SK-N-SH (cell line): ENCODE measurements around the gene HSPB2. TPM values are rescaled to one million over a fixed set of nuclear protein-coding genes. Genes with fewer than 3 reads are reported as not detected.

Experiments
- CTCF ChIA-PET: fragments of 300-600, 350-600 bp; formaldehyde crosslinking; extraction: SDS; loops from one replicate; lab custom pipeline; 2021; lab: Yijun Ruan, JAX
- POLR2A ChIA-PET: fragments of 350-600 bp; sonication (Branson Sonifier 250); formaldehyde crosslinking; extraction: SDS; loops from one replicate; lab custom pipeline; 2020; ENCODE audit warnings: antibody characterized with exemption, inconsistent platforms; lab: Yijun Ruan, JAX
- DNase-seq: peaks from one replicate; pipeline ENCODE4 v3.0.0; 2012
- H2AFZ ChIP-seq: fragments of 200-600 bp; sonication (generic); 2 replicates; pipeline ENCODE4 v1.8.1; 2016; ENCODE audit warnings: antibody characterized with exemption, mild to moderate bottlenecking, low read depth
- H3F3A ChIP-seq: fragments of 200-600 bp; sonication (generic); replicated peaks from 2 replicates; pipeline ENCODE3; 2016; ENCODE audit warnings: antibody characterized with exemption, mild to moderate bottlenecking; ENCODE audit not compliant: insufficient read depth
- H3K27ac ChIP-seq, 2 experiments: fragments of 200-500 bp in 1 of 2; fragments of 200-600 bp in 1 of 2; sonication (Bioruptor generic) in 1 of 2; sonication (generic), shearing (Covaris generic) in 1 of 2; 2 replicates each; pipeline versions ENCODE4 v1.5.1 to v1.6.1; 2014 to 2016; ENCODE audit warnings: low read depth in 2 of 2, inconsistent platforms in 1 of 2, low read length in 1 of 2, mild to moderate bottlenecking in 1 of 2, mixed read lengths in 1 of 2
- H3K27me3 ChIP-seq: fragments of 200-600 bp; sonication (generic), shearing (Covaris generic); 2 replicates; pipeline ENCODE4 v1.6.1; 2016; ENCODE audit warnings: mixed run types; ENCODE audit not compliant: insufficient read depth
- H3K36me3 ChIP-seq, 2 experiments: fragments of 200-500 bp in 1 of 2; fragments of 200-600 bp in 1 of 2; sonication (Bioruptor generic) in 1 of 2; sonication (generic) in 1 of 2; replicated peaks in 1 of 2; 2 replicates each; pipeline versions ENCODE3 to v1.5.1; 2014 to 2016; ENCODE audit warnings: low read length in 1 of 2, mild to moderate bottlenecking in 1 of 2; ENCODE audit not compliant: insufficient read depth in 2 of 2, control insufficient read depth in 1 of 2
- H3K4me1 ChIP-seq, 2 experiments: fragments of 200-500 bp in 1 of 2; fragments of 200-600 bp in 1 of 2; sonication (Bioruptor generic) in 1 of 2; sonication (generic), shearing (Covaris generic) in 1 of 2; 2 replicates each; pipeline versions ENCODE4 v1.5.1 to v1.6.1; 2014 to 2016; ENCODE audit warnings: low read depth in 1 of 2, low read length in 1 of 2, mixed run types in 1 of 2; ENCODE audit not compliant: insufficient read depth in 2 of 2, control insufficient read depth in 1 of 2
- H3K4me2 ChIP-seq: fragments of 200-600 bp; sonication (generic), shearing (Covaris generic); 2 replicates; pipeline ENCODE4 v1.6.1; 2017; ENCODE audit warnings: mixed run types
- H3K4me3 ChIP-seq, 2 experiments: fragments of 200-500 bp in 1 of 2; fragments of 200-600 bp in 1 of 2; sonication (Bioruptor generic) in 1 of 2; sonication (generic), shearing (Covaris generic) in 1 of 2; 2 replicates each; pipeline versions ENCODE4 v1.5.1 to v1.8.1; 2014 to 2016; ENCODE audit warnings: low read depth in 2 of 2, inconsistent platforms in 1 of 2, low read length in 1 of 2, mild to moderate bottlenecking in 1 of 2, mixed read lengths in 1 of 2, moderate library complexity in 1 of 2
- H3K79me2 ChIP-seq: fragments of 200-600 bp; sonication (generic); 2 replicates; pipeline ENCODE4 v1.8.1; 2017; ENCODE audit warnings: mild to moderate bottlenecking; ENCODE audit not compliant: insufficient read depth
- H3K9ac ChIP-seq: fragments of 200-600 bp; sonication (generic); 2 replicates; pipeline ENCODE4 v1.6.1; 2017; ENCODE audit warnings: mixed run types
- H3K9me2 ChIP-seq: fragments of 200-600 bp; sonication (generic); 2 replicates; pipeline ENCODE4 v1.6.1; 2017; ENCODE audit warnings: mixed run types
- H3K9me3 ChIP-seq: fragments of 200-600 bp; sonication (generic); 2 replicates; pipeline ENCODE4 v1.6.1; 2017; ENCODE audit warnings: mixed run types, mild to moderate bottlenecking, moderate library complexity
- H4K20me1 ChIP-seq: fragments of 200-600 bp; sonication (generic); 2 replicates; pipeline ENCODE4 v1.6.1; 2017; ENCODE audit warnings: mild to moderate bottlenecking, mixed run types; ENCODE audit not compliant: insufficient read depth
- ELF1 ChIP-seq: IDR thresholded peaks from 2 replicates; pipeline ENCODE4 v1.4.0; 2012
- EP300 ChIP-seq, 2 experiments: IDR thresholded peaks; 2 replicates each; pipeline versions ENCODE4 v1.4.0 to v1.6.1; 2012; ENCODE audit warnings: borderline replicate concordance in 1 of 2, low read depth in 1 of 2, low read length in 1 of 2
- FOSL2 ChIP-seq: IDR thresholded peaks from 2 replicates; pipeline ENCODE4 v1.4.0; 2012; ENCODE audit warnings: low read depth, mild to moderate bottlenecking, moderate library complexity, borderline replicate concordance
- GATA2 ChIP-seq: sonication (generic); formaldehyde crosslinking; IDR thresholded peaks from 2 replicates; pipeline ENCODE4 v1.5.0; 2020; ENCODE audit warnings: mild to moderate bottlenecking, missing genetic modification reagents
- JUND ChIP-seq: IDR thresholded peaks from 2 replicates; pipeline ENCODE4 v1.4.0; 2012
- MXI1 ChIP-seq: IDR thresholded peaks from 2 replicates; pipeline ENCODE4 v1.6.1; 2012; ENCODE audit warnings: mild to moderate bottlenecking, low read depth, low read length, improper control_type of control experiment
- NFIC ChIP-seq: IDR thresholded peaks from 2 replicates; pipeline ENCODE4 v1.4.0; 2012; ENCODE audit warnings: borderline replicate concordance
- NRF1 ChIP-seq: IDR thresholded peaks from 2 replicates; pipeline ENCODE4 v1.6.1; 2012; ENCODE audit warnings: low read depth, mild to moderate bottlenecking, low read length
- POLR2AphosphoS5 ChIP-seq: IDR thresholded peaks from 2 replicates; pipeline ENCODE4 v1.6.1; 2012; ENCODE audit warnings: low read depth, low read length
- RAD21 ChIP-seq: IDR thresholded peaks from 2 replicates; pipeline ENCODE4 v1.6.1; 2012; ENCODE audit warnings: mild to moderate bottlenecking, low read length
- RFX5 ChIP-seq: IDR thresholded peaks from 2 replicates; pipeline ENCODE4 v1.6.1; 2012; ENCODE audit warnings: mild to moderate bottlenecking, improper control_type of control experiment, low read length
- RXRA ChIP-seq: IDR thresholded peaks from 2 replicates; pipeline ENCODE4 v1.4.0; 2012; ENCODE audit warnings: low read depth, mild to moderate bottlenecking, borderline replicate concordance
- TAF1 ChIP-seq: IDR thresholded peaks from 2 replicates; pipeline ENCODE4 v1.6.1; 2012; ENCODE audit warnings: low read depth, mild to moderate bottlenecking, low read length, moderate library complexity, borderline replicate concordance
- TCF12 ChIP-seq: IDR thresholded peaks from 2 replicates; pipeline ENCODE4 v1.4.0; 2012
- WGBS: methylation state at CpG from one replicate; pipeline ENCODE4 v1.1.6; 2017; ENCODE audit warnings: low lambda C conversion rate; 5-methylcytosine and 5-hydroxymethylcytosine counted together
- polyA plus RNA-seq, 3 experiments: library from polyadenylated mRNA; depleted of rRNA; stranded (reverse); fragments of >200 nt; gene quantifications; 2 replicates each; pipeline ENCODE4 v1.2.3, GENCODE V29; 2012
- TF ChIP-seq, protein P1 (sequence below): IDR thresholded peaks from 2 replicates; pipeline ENCODE4; 2012
- TF ChIP-seq, protein P2 (sequence below): IDR thresholded peaks from 2 replicates; pipeline ENCODE4 v1.4.0; 2012; ENCODE audit warnings: low read depth, borderline replicate concordance
- TF ChIP-seq, protein P3 (sequence below): fragments of 150-350 bp; IDR thresholded peaks from 2 replicates; pipeline ENCODE4 v1.6.1; 2017; ENCODE audit warnings: antibody characterized with exemption, low read length, low read depth, borderline replicate concordance
- TF ChIP-seq, protein P4 (sequence below): IDR thresholded peaks from 2 replicates; pipeline ENCODE4 v1.4.0; 2012; ENCODE audit warnings: low read depth
- TF ChIP-seq, protein P5 (sequence below): fragments of 150-350 bp; IDR thresholded peaks from 2 replicates; pipeline ENCODE4 v1.6.1; 2016; ENCODE audit warnings: mild to moderate bottlenecking, low read depth, low read length

The HSPB2 gene
- polyA plus RNA-seq, 1 of the 3 experiments (the other 2 are of a cell fraction): not detected

DNA sequence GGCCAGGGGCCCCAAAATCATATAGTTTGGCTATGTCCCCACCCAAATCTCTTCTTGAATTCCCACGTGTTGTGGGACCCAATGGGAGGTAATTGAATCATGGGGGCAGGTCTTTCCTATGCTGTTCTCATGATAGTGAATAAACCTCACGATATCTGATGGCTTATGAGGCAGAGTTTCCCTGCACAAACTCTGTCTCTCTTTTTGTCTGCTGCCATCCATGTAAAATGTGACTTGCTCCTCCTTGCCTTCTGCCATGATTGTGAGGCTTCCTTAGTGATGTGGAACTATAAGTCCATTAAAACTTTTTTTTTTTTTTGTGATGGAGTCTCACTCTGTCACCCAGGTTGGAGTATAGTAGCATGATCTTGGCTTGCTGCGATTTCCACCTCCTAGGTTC is 39.0 kb downstream of the HSPB2 start:
- H3K36me3 ChIP-seq: peaks cover 0 to 5% of the 10 kb centered on the region in 2 experiments
- POLR2A ChIA-PET: no interaction called here
- H4K20me1 ChIP-seq: no peaks in the 10 kb centered on the region

DNA sequence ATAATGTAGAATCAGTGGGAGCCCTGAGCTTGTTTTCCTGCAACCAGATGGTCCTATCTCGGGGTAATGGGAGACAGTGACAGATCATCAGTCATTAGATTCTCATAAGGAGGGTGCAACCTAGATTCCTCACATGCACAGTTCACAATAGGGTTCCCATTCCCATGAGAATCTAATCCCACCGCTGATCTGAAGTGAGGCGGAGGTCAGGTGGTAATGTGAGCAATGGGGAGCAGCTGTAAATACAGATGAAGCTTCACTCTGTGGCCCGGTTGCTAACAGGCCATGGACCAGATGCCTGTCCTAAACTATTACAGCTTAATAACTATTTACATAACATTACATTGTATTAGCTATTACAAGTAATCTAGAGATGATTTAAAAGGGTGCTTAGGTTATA is 41.6 kb downstream of the HSPB2 start:
- POLR2A ChIA-PET: interaction anchor here (0.6 to 1.3 kb wide), 2 partner anchors 11 to 447 kb away, joined by 3 to 5 read pairs; no protein-coding TSS in a partner anchor
- Histone ChIP-seq H3K4me3 (no peak overlapping the region), H3K9ac (no peak overlapping the region)
- TF ChIP-seq, protein P1, sequence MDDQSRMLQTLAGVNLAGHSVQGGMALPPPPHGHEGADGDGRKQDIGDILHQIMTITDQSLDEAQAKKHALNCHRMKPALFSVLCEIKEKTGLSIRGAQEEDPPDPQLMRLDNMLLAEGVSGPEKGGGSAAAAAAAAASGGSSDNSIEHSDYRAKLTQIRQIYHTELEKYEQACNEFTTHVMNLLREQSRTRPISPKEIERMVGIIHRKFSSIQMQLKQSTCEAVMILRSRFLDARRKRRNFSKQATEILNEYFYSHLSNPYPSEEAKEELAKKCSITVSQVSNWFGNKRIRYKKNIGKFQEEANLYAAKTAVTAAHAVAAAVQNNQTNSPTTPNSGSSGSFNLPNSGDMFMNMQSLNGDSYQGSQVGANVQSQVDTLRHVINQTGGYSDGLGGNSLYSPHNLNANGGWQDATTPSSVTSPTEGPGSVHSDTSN: no peak
- TF ChIP-seq, protein P2, sequence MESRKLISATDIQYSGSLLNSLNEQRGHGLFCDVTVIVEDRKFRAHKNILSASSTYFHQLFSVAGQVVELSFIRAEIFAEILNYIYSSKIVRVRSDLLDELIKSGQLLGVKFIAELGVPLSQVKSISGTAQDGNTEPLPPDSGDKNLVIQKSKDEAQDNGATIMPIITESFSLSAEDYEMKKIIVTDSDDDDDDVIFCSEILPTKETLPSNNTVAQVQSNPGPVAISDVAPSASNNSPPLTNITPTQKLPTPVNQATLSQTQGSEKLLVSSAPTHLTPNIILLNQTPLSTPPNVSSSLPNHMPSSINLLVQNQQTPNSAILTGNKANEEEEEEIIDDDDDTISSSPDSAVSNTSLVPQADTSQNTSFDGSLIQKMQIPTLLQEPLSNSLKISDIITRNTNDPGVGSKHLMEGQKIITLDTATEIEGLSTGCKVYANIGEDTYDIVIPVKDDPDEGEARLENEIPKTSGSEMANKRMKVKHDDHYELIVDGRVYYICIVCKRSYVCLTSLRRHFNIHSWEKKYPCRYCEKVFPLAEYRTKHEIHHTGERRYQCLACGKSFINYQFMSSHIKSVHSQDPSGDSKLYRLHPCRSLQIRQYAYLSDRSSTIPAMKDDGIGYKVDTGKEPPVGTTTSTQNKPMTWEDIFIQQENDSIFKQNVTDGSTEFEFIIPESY: no peak
- no peak for TF ChIP-seq RAD21
- no peak for TF ChIP-seq MXI1
- TF ChIP-seq, protein P3, sequence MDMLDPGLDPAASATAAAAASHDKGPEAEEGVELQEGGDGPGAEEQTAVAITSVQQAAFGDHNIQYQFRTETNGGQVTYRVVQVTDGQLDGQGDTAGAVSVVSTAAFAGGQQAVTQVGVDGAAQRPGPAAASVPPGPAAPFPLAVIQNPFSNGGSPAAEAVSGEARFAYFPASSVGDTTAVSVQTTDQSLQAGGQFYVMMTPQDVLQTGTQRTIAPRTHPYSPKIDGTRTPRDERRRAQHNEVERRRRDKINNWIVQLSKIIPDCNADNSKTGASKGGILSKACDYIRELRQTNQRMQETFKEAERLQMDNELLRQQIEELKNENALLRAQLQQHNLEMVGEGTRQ: no peak
- TF ChIP-seq, protein P4, sequence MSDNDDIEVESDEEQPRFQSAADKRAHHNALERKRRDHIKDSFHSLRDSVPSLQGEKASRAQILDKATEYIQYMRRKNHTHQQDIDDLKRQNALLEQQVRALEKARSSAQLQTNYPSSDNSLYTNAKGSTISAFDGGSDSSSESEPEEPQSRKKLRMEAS: no peak
- no peak for TF ChIP-seq FOSL2
- TF ChIP-seq, protein P5, sequence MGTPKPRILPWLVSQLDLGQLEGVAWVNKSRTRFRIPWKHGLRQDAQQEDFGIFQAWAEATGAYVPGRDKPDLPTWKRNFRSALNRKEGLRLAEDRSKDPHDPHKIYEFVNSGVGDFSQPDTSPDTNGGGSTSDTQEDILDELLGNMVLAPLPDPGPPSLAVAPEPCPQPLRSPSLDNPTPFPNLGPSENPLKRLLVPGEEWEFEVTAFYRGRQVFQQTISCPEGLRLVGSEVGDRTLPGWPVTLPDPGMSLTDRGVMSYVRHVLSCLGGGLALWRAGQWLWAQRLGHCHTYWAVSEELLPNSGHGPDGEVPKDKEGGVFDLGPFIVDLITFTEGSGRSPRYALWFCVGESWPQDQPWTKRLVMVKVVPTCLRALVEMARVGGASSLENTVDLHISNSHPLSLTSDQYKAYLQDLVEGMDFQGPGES: no peak
- no peak for TF ChIP-seq NRF1
- TF ChIP-seq RFX5: no peak
- TF ChIP-seq ELF1: no peak
- TF ChIP-seq RXRA: no peak
- TF ChIP-seq JUND: no peak
- TF ChIP-seq TAF1: no peak
- TF ChIP-seq EP300 (IDR thresholded peaks at IDR 0.05; ENCODE audit: borderline replicate concordance in 1 of 2, low read depth in 1 of 2, low read length in 1 of 2): no peak

More for the DNA sequence above, 39.0 kb downstream of the HSPB2 start:
- H3K9me3 ChIP-seq: no peaks in the 10 kb centered on the region
- H3K27me3 ChIP-seq: no peaks in the 10 kb centered on the region
- H3K27ac ChIP-seq: no peak overlapping the region
- TF ChIP-seq TCF12 (no peak), RAD21 (no peak), JUND (no peak), EP300 (IDR thresholded peaks at IDR 0.05; ENCODE audit: borderline replicate concordance in 1 of 2, low read depth in 1 of 2, low read length in 1 of 2) (no peak), GATA2 (no peak), POLR2AphosphoS5 (no peak), NFIC (no peak)
- TF ChIP-seq, protein P4: no peak
- TF ChIP-seq, protein P2: no peak
- CTCF ChIA-PET: no interaction called here
- H3K4me1 ChIP-seq: peaks cover 0 to under 1% of the 10 kb centered on the region in 2 experiments; a peak in 1 of 4 replicates
- peaks cover 32% of the 10 kb centered on the region; the same call in 1 of the 2 replicates for H3K79me2 ChIP-seq
- no peak for DNase-seq
- H3F3A ChIP-seq: no peaks in the 10 kb centered on the region
- no peak overlapping the region for H3K4me3 ChIP-seq
- no peaks in the 10 kb centered on the region for H3K9me2 ChIP-seq
- H3K4me2 ChIP-seq: no peak overlapping the region
- H3K9ac ChIP-seq: no peak overlapping the region
- H2AFZ ChIP-seq: no peak overlapping the region
- 91% methylated on average over 3 of the region's 3 CpGs for WGBS

More for the DNA sequence above, 41.6 kb downstream of the HSPB2 start:
- no peaks in the 10 kb centered on the region for H3K27me3 ChIP-seq
- H3K36me3 ChIP-seq: peaks cover 0 to 5% of the 10 kb centered on the region in 2 experiments
- H3K27ac ChIP-seq: no peak overlapping the region
- no peaks in the 10 kb centered on the region for H3K9me2 ChIP-seq
- H4K20me1 ChIP-seq: no peaks in the 10 kb centered on the region
- no peaks in the 10 kb centered on the region for H3F3A ChIP-seq
- H3K4me2 ChIP-seq: no peak overlapping the region
- H3K79me2 ChIP-seq: peaks cover 17% of the 10 kb centered on the region; the same call in 1 of the 2 replicates
- no peaks in the 10 kb centered on the region for H3K9me3 ChIP-seq
- no peak overlapping the region for H2AFZ ChIP-seq
- CTCF ChIA-PET: interaction anchor here (1.0 kb wide), 1 partner anchor 11 kb away, joined by 3 read pairs; no protein-coding TSS in a partner anchor
- 94% methylated on average over 4 of the region's 4 CpGs for WGBS
- H3K4me1 ChIP-seq: no peaks in the 10 kb centered on the region
- DNase-seq: no peak
